Liver (tissue), 3 donors: ENCODE results near the gene KLHL30.

Experiments
- ATF3 ChIP-seq: IDR thresholded peaks from 2 replicates; pipeline ENCODE4 v1.6.1; 2016; ENCODE audit warnings: antibody characterized with exemption
- CTCF ChIP-seq: fragments of 150-350 bp; IDR thresholded peaks from 2 replicates; pipeline ENCODE4 v1.5.1; 2017; ENCODE audit warnings: improper control_type of control experiment, low read depth, low read length; ENCODE audit not compliant: missing input control
- REST ChIP-seq: IDR thresholded peaks from 2 replicates; pipeline ENCODE4 v1.6.1; 2016; ENCODE audit warnings: antibody characterized with exemption, mild to moderate bottlenecking
- TAF1 ChIP-seq: conservative IDR thresholded peaks from 2 replicates; pipeline ENCODE4 v1.6.1; 2016; ENCODE audit warnings: antibody characterized with exemption, mild to moderate bottlenecking
- donor health status: healthy.
- donor health status: healthy.

DNA sequence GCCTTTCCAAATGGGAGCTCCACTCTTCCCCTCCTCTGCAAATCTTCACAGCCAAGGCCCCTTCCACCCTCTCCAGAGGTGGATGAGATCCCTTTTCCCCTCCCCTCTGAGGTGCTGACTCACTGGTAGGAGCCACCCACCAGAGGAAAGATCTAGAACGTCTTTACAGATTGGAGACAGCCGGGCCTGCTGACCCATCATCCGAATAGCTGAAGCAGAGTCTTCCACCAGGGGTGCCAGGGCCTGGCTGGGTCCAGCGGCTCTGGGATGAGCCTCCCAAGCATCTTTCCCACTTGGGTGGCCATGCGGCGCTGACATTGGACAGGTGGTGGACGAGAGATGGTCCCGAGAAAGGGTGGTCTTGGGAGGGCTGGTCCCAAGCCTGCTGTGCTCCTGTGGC is 29.3 kb downstream of the KLHL30 start:
- TF ChIP-seq TAF1 (no peak), CTCF (no peak), ATF3 (no peak), REST (no peak)
